Measurements from ENCODE around the gene FAHD1.
A peak's percentile ranks its signal among the peaks of the same experiment; 100 is the strongest.

Gene FAHD1

DNA sequence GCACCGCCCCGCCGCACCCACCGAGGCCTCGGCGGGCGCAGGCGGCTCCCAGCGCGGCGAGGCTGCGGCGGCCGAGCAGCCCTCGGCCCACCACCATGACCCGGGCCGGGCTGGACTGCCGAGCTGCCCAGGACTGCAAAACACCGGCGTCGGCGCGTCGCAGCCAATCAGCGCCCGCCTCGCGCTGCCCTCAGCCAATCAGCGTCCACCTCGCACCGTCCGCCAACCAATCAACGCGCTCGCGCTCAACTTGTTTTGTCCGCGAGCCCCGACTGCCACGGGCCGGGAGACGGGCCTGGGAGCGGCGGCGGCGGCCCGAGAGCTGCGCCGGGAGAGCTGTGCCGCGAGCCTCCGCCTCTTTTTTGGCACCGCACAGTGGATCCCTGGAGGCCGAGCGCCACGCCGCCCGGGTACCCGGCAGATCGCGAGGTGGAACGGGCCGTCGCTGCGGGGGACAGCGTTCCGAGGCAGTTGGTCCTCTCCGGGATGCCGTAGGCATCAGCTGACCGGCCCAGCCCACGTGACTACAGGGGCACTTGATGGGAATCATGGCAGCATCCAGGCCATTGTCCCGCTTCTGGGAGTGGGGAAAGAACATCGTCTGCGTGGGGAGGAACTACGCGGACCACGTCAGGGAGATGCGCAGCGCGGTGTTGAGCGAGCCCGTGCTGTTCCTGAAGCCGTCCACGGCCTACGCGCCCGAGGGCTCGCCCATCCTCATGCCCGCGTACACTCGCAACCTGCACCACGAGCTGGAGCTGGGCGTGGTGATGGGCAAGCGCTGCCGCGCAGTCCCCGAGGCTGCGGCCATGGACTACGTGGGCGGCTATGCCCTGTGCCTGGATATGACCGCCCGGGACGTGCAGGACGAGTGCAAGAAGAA is at the start of gene FAHD1, which contains the start of gene HAGH:
Gene FAHD1 (plus strand): TSS at position 516 of the 883 bp plus-strand sequence. CDS start 33 bp downstream, at position 549.
Gene HAGH (minus strand): TSS at position 135 of the 883 bp plus-strand sequence. CDS start 38 bp downstream, at position 97.
- peak; percentile 89 for DNase-seq

DNA sequence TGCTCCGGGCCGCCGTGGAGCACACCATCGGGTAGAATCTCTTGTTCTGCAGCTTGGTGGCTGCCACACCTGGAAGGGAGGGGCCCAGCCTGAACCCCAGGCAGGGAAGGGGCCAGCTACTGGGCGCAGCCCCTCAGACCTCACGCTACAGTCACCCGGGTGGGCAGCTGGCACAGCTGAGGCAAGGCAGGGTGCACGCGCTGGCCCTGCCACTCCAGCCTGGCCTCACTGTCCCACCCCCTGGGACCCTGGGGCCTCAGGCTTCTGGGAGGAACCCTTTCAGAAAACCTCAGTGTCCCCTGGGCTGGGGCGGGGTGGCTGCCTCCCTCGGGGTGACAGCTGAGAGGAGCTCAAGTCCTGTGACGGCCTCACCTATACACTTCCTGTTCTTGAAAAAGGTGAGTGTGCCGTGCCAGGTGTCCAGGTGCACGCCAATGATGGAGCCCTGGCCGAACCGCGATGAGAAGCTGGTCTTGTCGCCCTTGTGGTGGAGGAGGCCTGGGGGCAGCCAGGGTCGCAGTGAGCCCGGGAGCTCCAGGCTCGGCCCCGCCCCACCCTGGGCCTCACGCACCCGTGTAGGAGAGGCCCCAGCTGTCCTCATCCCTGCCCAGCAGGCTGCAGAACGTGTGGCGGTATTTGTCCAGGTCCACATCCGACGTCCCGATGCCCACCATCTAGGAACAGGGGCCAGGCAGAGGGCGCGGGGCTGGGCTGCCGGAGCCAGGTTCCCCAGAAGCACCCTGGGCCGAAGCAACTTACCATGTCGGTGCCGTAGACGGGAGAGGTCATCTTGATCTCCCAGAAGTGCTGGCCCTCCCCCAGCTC is 49.4 kb upstream of the FAHD1 start:
- DNase-seq = no peak

DNA sequence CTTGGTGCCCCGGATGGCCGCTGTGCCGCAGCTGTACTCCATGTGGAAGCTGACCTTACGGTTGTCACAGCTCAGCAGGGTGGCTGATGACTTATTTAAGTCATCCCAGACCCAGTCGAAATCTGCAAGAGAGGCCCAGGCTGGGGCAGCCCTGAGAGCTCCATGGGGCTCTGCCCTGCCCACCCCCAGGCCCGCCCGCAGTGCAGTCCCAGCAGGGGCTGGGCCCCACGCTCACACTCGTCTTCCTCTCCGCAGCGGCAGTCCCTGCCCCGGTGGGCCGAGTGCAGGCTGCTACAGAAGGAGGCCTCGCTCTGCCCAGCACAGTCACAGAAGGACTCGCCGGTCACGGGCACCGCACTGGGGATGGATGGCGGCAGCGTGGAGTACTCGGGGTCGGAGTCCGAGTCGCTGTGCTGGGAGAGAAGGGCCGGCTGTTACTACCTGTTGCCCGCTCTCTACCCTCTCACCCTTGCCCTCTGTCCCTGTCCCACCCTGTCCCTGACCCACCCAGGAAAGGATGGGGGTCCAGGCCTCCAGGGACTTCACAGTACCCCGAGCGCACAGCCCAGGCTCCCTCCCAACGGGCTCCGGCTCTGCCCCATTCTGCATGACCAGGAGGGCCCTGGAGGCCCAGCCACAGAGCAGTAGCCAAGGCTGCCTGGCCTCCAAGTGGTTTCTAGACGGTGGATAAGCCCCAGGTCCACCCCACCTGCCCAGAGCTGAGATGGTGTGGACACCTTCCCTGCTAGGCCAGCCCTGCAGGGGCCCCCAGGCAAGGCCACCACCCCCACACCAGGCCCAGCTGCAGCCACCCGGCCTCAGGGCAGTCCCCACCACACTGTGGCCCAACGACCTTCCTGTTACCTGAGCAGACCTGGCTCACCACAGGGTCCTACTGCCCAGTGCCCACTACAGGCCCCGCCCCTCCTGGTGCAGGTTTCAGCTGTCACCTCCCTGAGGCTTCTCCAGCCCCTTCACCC is 48.5 kb upstream of the FAHD1 start:
- no peak for DNase-seq

DNA sequence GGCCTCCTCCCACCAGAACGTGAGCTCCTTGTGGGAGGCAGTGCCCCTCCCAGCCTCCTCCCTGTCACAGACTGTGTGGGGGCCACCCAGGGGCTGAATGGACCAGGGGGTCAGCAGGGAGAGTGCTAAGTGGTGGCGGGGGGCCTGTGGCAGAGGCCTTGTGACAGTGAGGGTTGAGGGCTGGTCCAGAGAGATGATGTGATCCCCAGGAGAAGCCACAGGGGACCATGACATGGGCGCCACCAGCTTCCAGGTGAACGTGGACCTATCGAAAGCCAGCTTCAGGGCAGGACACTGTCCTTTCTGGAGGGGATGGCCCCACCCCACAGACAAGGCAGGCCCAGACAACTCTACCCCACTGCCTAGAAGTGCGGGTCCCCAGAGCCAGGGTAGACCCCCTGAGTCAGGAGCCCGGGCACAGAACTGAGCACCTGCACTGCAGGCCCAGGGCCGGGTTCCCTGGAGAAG is 47.7 kb upstream of the FAHD1 start:
- DNase-seq = no peak

DNA sequence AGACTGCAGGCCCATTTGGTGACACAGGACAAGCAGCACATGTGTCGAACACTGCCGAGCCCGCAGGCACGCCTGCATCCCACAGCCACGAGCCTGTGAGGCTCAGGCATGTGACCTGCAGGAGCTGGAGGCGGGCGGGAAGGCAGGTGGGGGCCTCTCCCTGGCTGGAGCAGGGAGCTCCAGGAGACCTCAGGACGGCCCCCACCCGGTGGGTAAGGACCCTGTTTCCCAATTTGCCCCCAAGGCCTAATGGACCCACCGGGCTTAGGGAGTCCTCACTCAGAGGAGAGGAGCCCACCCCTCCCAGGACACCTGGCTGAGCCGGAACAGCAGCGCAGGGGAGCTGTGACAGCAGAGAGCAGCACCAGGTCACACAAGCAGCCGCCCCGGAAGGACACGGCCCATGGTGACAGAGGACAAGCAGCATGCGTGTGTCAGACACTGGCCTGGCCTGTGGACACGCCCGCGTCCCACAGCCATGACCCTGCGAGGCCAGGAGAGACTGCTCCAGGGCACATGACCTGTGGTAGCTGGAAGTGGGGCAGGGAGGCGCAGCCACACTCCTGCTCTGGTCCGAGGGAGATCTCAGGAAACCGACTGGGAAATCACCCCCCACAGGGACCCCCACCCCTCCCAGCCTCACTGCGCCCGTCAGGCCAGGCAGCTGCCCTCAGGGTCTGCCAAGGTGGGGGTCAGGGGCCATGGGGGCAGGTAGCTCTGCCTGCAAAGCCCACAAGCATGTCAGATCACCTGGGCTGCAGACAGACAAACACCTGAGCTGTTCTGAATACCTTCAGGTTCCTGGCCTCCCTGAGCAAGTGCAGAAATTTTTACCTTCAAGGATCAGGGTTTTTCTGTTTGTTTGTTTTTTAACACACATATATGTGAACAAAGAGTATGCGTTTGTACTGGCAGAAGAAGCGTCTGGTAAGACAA is 47.0 kb upstream of the FAHD1 start:
- DNase-seq = no peak

DNA sequence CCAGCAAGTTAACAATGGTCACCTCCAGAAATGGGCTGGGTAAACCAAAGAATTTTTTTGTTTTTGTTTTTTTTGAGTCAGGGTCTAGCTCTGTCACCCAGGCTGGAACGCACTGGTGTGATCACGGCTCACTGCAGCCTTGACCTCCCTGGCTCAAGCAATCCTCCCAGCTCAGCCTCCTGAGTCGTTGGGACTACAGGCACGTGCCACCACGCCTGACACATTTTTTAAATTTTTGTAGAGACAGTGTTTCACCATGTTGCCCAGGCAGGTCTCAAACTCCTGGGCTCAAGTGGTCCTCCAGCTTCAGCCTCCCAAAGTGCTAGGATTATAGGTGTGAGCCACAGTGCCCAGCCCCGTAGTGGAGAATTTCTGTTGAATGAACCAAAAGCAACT is 46.3 kb upstream of the FAHD1 start:
- DNase-seq = no peak

DNA sequence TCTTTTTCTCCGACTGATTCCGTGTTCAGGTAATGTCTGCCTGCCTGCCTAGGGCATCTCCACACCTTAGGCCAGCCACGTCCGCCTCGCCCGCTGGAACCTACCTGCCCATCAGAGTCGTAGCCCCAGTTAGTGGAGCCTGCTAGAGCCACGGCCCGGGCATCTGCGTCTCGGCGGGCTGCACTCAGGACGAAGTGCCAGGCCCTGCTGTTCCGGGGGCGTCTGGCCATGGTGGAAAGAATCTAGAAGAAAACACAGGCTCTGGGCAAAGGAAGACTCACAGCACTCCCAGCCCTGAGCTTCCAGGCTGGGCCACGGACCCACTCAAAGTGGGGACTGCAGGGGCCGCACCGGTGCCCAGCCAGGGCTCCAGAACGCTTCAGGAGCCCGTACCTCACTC is 45.8 kb upstream of the FAHD1 start:
- no peak for DNase-seq

DNA sequence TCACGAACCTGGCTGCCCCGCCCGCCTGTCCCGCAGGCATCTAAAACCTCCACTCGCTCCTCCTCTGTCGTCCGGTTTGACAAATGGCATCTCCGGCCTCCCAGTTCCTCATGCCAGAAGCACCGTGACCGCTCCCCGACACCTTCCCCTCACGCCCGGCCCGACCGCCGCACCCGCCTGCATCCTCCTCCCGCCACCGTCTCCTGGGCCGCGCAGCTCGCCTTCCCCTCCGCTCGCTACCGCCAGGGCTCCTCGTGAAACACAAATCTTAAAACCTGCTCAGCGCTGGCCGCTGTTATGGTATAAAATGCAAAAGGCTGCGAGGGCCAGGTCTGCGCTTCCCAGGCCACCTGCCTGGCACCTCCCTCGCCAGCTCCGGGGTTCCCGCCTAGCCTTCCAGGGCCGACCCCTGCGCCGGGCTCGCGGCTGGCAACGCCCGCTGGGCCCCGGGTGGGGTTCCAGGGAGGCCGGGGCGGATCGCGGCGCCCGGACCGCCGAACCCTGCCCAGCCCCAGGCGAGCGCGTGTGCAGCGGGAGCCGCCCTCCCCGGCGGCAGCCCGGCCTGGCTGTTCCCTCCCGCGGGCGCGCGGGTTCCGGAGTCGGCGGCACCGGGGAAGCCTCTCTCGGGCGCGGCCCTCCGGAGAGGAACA is 45.1 kb upstream of the FAHD1 start:
- DNase-seq = no peak

DNA sequence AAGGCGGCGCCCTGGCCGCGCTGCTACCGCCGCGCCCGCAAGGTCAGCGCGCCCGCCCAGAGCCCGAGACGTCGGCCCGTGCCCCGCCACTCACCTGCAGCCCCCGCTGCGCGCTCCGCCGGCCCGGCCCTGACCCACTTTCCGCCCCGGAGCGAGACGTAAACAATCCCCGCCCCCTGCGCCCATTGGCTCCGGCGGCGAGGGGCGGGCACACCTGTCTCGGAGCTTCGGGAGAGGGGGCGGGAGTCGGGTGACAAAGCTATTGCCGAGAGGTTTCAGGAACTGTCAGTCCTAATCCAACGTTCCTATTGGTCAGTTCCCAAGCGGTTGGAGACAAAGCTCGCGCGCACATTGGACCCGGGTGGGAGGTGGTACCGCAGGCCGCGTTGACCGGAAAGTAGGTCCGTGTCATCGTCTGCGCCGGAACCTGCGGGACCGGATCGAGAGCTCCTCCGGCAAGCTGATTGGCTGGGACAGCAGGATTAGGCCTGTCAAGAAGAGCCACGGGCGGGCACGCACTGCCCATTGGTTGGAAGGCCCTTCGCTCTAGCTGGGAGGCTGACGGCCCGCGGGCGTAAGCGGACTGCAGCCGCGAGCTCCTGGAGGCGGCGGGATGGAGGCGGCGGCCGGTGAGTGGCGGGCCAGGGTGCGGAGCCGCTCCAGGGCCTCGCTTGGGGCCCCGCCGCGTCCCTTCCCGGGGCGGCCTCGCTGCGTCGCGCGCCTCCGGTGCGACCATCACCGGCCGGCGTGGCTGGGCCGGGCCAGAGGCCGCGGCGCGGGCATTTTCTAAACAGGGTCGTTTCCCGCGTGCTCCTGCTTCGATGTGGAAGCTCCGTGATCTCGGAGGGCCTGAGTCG is 44.4 kb upstream of the FAHD1 start, which contains the start of the genes NUBP2 and SPSB3:
Gene NUBP2 (plus strand): TSS at position 553 of the 857 bp plus-strand sequence. CDS start 61 bp downstream, at position 614.
Gene SPSB3 (minus strand): TSS at position 164 of the 857 bp plus-strand sequence. CDS start 1,088 bp downstream, outside the sequence.
- peak; percentile 100 for DNase-seq

DNA sequence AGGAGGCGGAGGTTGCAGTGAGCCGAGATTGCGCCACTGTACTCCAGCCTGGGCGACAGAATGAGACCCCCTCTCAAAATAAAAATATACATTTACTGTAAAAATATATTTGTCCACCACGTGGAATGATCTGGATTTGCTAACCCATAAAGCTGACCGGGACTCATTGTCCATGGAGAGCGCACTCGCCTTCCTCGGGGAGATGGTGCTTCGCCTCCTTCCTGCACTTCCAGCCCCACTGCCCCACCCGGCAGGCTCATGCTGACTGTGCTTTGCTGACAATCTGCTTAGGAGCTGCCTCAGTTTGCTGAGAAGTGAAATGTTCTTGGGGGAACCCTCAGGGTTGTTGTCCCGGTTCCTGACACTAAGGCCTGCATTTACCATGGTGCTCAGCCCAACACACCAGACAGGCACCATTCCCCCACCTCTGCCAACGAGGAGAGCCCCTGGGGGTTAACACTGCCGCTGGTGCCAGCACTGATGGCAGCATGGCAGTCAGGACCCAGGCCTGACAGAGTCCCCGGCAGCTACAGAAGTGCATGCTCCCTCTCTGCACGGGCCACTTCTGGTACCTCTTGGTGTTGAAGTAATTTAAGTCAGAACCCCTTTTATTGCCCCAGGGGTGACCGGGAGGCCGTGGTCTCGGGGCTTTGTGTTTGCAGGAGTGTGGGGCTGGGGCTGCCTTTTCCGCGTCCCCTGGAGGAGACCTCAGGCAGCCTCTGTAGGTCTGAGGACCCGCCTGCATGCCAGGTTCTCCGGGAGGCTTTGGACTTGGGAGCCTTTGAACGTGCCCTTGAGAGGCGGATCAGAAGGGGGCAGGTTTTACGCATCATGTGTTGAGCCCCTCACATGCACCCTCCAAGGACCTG is 41.8 kb upstream of the FAHD1 start:
- DNase-seq = no peak

DNA sequence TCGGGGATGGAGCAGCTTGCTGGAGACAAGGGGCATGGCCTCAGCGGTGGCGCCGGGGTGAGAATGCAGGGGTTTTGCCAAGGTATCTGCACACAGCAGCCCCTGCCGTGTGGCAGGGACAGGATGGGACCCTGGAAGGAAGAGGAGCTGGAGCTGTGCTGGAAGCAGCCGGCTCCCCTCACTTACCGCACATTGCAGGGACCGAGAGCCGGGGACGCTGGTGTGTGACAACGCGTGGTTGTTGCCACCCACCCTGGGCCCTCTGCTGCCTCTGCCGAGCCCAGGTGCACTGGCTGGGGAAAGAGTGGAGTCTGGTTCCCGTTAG is 41.2 kb upstream of the FAHD1 start:
- DNase-seq = no peak

DNA sequence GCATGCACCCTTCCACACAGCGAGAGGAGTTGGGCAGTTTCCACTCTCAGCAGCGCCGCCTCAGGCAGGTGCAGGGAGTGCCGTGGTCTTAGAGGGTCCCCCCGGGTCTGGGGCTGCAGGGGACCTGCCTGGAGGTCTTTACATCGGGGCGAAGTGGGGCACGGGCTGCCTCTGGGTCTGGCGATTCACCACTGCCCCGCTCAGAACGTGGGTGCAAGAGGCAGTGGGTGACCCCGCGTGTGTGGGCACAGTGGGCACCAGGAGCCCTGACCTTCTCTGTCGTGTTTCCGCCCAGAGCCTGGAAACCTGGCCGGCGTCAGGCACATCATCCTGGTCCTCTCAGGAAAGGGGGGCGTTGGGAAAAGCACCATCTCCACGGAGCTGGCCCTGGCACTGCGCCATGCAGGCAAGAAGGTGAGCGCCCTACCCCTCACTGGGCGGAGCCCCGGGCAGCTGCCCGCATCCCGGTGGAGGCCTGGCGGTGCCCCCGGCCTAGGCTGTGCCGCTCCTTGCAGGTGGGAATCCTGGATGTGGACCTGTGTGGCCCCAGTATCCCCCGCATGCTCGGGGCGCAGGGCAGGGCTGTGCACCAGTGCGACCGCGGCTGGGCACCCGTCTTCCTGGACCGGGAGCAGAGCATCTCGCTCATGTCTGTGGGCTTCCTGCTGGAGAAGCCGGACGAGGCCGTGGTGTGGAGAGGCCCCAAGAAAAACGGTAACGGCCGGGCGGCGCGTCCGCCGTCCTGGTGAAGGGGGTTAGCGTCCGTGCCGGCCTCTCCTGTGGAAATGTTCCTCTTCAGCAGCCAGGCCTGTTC is 40.6 kb upstream of the FAHD1 start:
- no peak for DNase-seq

DNA sequence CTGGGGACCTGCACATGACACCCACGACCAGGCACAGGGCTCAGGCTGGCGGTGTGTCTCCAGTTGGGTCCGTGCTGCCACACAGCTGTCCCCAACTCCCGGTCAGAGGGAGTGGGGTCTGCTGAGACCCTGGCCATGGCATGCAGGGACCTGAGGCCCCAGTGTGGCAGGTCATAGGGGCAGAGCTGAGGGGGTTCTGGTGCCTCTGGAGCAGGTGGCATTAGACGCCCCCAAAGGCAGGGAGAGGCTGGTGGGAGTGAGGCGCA is 40.0 kb upstream of the FAHD1 start:
- no peak for DNase-seq

DNA sequence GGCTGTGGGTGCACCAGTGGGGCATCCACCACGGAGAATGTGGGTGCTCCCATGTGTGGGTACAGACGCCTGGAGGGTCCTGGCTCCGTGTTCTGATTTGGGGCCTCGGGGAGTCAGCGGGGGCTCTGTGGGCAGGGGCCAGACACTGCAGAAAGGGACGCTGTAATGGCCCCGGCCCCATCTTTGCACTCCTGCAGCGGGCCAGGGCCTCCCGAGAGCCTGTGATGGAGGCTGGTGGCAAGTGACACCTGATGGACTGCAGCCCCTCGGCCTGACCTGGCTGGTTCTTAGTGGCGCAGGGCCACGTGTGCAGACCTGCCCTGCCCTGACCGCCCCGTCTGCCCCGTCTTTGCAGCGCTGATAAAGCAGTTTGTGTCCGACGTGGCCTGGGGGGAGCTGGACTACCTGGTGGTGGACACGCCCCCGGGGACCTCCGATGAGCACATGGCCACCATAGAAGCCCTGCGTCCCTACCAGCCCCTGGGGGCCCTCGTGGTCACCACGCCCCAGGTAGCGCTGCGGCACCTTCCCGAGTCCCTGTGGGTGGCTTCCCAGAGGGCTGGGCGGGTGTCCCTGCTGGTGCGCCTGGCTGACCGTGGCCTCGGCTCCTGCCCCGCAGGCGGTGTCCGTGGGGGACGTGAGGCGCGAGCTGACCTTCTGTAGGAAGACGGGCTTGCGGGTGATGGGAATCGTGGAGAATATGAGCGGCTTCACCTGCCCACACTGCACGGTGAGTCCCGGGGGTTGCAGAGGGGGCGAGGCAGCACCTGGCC is 39.5 kb upstream of the FAHD1 start:
- no peak for DNase-seq

DNA sequence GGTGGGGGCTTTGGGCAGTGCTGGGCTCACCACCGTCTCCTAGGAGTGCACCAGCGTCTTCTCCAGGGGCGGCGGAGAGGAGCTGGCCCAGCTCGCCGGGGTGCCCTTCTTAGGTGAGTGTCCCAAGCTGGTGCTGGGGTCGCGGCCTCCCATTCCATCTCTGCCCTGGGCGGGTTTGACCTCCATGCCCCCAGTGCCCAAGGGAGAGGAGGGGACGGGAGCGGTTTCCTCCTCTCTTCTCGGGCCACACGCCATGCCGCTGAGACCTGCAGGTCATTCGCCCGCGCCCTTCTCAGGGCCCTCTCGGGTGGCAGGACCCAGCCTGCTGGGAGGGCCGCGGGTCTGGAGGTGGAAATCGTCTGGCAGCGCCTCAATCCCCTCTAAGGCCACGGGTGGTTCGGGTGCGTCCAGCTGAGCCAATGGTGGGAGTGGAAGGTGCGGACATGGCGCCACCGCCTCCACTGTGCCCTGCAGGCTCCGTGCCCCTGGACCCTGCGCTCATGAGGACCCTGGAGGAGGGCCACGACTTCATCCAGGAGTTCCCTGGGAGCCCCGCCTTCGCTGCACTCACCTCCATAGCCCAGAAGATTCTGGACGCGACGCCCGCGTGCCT is 38.8 kb upstream of the FAHD1 start:
- no peak for DNase-seq

DNA sequence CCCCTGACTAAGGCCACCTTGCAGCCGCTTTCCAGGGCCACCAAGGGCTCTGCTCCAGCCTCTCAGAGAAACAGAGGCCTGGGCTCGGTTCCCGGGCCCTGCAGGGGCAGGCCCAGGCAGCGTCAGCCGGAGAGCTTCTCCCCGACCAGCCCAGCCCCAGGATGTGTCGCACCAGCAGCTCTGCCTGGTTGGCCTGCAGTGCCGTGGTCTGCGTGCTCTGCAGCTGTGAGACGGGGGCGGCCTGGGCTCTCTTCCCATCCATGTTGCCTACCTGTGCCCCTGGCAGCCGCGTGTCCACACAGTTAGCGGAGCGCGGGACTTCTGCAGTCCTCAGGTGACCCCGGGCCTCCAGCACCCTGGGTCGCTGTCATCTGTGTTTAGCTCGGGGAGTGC is 38.3 kb upstream of the FAHD1 start:
- no peak for DNase-seq

DNA sequence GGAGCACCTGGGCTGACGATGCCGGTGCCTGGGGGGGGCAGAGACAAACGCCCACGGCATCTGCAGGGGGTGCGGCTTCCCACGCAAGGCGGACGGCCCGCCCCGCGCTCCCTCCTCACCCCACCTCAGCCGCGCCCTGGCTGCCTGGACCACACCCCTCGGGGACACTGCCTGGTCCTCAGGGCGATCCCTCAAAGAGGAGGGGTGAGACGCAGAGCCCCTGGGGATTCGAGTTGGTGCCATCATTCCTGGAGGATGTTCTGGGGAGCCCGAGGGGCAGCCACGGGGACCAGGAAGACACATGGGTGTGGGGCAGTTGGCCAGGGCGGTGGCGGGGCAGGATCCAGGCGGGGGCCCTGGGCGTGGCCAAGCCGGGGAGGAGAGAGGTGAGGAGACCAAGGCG is 37.4 kb upstream of the FAHD1 start:
- DNase-seq = no peak

All from CD4-positive, alpha-beta T cell treated with Interferon gamma for 1 hour (primary cell).